GM10248 (cell line): Measurements from ENCODE around the gene PALLD.

Source experiments
- CTCF ChIA-PET: fragments of 300-600 bp; sonication (Branson Sonifier 250); formaldehyde crosslinking; extraction: SDS; loops from one replicate; lab custom pipeline; 2021; ENCODE audit warnings: antibody characterized with exemption; lab: Yijun Ruan, JAX
- POLR2A ChIA-PET: fragments of 350-650 bp; sonication (Branson Sonifier 250); formaldehyde crosslinking; extraction: SDS; loops from one replicate; lab custom pipeline; 2020; ENCODE audit warnings: antibody characterized with exemption; lab: Yijun Ruan, JAX
- DNase-seq: peaks from one replicate; pipeline ENCODE4 v3.0.0; 2012; ENCODE audit errors: extremely low spot score
- TF ChIP-seq, protein P1 (sequence below): IDR thresholded peaks from 2 replicates; pipeline ENCODE4 v1.5.1; 2012; ENCODE audit warnings: mild to moderate bottlenecking, low read depth; ENCODE audit errors: extremely low read depth, missing control alignments, control extremely low read depth

The PALLD gene

DNA sequence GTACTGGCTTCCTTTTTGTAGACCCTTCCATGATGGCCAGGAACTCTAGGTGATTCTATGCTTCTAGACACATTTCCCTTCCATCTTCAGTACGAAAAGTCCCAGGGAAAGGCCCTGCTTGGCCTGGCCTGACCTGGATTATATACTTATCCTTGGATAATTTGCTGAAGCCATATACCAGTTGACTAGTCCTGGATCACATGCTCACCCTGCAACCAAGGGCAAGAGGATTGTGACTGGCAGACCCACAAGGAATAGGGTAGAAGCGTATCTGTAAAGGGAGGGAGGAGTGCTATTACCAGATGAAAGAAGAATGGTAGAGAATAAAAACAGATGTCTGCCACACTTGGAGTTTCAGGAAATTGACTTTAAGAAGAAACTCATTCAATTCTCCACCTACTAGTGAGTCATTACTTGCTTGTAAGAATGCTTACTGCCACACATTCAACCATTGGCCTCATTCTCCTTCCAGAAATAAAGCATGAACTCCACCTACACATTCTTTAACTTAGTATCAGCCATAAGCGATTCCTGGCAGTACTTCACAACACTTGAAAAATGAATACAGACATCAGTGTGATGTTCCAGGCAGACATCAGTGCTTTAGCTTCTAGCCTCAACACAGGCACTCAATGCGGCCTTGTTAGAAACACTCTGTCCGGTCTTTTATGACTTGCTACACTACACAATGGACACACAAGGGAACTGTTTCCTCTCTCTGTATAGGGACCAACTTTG is 371.4 kb downstream of the PALLD start:
- CTCF ChIA-PET = no interaction called here
- POLR2A ChIA-PET = no interaction called here
- TF ChIP-seq, protein P1, sequence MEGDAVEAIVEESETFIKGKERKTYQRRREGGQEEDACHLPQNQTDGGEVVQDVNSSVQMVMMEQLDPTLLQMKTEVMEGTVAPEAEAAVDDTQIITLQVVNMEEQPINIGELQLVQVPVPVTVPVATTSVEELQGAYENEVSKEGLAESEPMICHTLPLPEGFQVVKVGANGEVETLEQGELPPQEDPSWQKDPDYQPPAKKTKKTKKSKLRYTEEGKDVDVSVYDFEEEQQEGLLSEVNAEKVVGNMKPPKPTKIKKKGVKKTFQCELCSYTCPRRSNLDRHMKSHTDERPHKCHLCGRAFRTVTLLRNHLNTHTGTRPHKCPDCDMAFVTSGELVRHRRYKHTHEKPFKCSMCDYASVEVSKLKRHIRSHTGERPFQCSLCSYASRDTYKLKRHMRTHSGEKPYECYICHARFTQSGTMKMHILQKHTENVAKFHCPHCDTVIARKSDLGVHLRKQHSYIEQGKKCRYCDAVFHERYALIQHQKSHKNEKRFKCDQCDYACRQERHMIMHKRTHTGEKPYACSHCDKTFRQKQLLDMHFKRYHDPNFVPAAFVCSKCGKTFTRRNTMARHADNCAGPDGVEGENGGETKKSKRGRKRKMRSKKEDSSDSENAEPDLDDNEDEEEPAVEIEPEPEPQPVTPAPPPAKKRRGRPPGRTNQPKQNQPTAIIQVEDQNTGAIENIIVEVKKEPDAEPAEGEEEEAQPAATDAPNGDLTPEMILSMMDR = no peak
- no peak for DNase-seq

DNA sequence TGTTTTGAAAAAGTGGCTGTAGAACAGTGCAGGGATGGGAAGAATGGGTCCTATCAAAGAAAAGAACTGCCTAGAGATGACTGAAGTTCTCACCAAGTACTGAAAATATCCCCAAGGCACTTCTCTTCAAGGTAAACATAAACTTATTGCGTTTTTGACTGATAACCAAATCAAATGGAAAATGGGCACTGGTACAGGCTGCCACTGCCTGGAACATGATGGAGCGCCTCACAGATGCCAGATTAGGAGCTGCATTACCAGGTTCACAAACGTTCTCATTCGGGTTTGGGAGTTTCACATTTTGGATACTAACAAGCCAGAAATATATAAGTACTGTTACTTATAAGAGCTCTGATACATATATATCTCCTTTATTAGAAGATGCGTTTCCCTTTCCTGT is 371.9 kb downstream of the PALLD start:
- TF ChIP-seq, protein P1 = no peak
- POLR2A ChIA-PET = no interaction called here
- CTCF ChIA-PET = no interaction called here
- no peak for DNase-seq

DNA sequence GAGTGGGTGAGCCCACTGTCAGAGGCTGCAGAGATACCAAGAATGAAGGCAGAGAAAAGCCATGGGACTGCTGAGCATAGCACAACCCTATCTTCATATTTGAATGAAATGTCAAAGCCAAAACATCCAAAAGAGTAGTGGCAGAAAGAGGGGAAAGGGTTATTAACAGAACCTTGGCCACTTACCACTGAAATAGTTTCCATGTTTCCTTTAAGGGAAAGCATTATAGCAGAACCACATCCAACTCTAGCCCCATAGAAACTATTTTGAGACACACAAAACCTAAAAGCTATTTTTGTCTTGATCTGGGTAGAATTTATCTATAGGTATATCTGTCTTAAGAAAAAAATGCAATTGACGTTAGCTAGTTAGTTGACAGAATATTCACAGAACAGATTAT is 373.2 kb downstream of the PALLD start:
- POLR2A ChIA-PET = no interaction called here
- CTCF ChIA-PET = interaction anchor here (1.5 to 1.6 kb wide), 2 partner anchors 9 to 13 kb away, joined by 4 to 5 read pairs; no protein-coding TSS in a partner anchor
- no peak for DNase-seq
- TF ChIP-seq, protein P1 = no peak

DNA sequence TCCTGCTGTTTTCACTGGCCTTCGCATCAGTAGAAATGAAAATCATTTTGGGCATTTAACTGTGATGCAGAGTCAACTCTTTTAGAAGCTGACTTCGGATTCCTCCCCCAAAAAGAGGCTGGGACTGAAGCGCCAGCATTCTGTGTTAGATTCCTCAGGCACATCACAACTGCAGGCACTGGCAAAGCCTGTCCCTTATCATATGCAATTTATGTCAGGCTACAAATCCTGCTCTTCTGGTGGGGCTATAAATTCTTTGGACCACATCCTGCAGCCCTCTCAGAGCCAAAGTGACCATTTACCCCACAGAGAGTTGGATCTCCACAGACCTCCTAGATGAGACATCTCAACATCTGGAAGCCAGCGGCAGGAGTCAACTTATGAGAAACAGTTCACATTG is 374.8 kb downstream of the PALLD start:
- DNase-seq = no peak
- POLR2A ChIA-PET = no interaction called here
- TF ChIP-seq, protein P1 = no peak
- CTCF ChIA-PET = interaction anchor here (1.6 kb wide), 1 partner anchor 15 kb away, joined by 5 read pairs; no protein-coding TSS in a partner anchor

DNA sequence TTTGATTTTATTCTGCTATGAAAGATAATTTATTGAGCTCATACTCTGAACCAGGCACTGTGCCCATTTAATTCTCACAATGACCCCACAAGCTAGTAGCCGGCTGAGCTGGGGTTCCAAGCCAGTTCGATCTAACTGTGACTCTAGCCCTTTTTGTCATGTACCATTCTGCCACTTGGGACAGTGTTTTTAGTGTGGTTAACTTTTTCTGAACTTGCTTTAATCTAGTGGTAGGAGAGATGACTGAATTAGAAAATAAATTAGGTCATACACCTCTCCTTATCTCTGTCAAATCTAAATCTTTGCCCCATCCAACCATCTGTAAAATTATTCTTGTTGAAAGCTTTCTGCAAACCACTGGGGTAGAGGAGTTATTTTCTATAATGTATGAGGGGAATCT is 377.2 kb downstream of the PALLD start:
- ChIA-PET POLR2A (no interaction called here), CTCF (interaction anchor here (1.1 kb wide), 1 partner anchor 25 kb away, joined by 3 read pairs; no protein-coding TSS in a partner anchor)
- DNase-seq = no peak
- TF ChIP-seq, protein P1 = no peak

DNA sequence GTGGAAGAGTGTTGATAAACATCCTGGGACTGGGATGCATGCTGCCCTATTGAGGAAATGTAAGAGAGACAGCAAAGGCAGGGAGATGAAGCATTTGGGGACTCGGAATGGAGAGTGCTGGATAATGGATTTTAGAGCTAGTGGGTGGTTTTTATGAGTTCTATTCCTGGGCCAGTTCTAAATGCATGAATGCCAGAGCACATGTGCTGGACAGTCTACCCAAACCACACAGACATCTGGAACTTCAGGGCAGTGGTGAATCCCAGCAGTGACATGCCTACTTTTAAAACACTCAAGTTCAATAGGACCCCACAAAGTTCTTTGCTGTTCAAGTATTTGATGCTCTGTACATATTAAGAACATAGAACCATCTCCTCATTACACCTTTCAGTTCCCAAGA is 379.3 kb downstream of the PALLD start:
- DNase-seq = no peak
- ChIA-PET CTCF (no interaction called here), POLR2A (interaction anchor here (0.6 kb wide), 1 partner anchor 386 kb away, joined by 5 read pairs; no protein-coding TSS in a partner anchor)
- TF ChIP-seq, protein P1 = no peak
